HG03460 (cell line): ENCODE measurements around the gene HIVEP3.

ENCODE experiments used
- ATAC-seq: cut with Tn5 transposase; IDR thresholded peaks from one replicate; pipeline ENCODE4 v1.9.1; 2021; ENCODE audit not compliant: unreplicated experiment

HIVEP3 gene

DNA sequence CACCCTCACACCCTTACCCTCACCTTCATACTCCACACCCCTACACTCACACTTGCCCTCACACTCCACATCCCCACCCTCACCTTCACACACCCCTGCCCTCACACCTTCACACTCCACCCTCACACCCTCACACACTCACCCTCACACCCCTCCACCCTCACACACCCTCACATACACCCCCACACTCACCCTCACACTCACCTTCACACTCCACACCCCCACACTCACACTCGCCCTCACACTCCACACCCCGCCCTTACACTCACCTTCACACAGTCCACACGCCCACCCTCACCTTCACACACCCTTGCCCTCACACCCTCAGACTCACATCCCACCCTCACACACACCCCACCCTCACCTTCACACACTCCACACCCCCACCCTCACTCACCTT is 390.6 kb downstream of the HIVEP3 start:
- ATAC-seq, result no peak

DNA sequence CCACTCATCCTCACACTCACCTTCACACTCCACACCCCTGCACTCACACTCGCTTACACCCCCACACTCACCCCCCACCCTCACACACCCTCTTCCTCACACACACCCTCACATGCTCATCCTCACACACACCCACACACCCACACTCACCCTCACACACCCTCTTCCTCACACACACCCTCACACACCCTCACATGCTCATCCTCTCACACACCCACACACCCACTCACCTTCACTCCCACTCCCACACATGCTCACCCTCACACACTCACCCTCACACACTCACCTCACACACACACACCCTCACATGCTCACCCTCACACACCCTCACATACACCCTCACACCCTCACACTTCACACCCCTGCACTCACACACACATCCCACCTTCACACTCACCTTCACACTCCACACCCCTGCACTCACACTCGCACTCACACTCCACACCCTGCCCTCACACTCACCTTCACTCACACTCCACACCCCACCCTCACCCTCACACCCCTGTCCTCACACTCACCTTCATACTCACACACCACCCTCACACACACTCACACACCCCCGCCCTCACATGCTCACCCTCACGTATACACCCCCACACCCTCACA is 391.7 kb downstream of the HIVEP3 start:
- ATAC-seq, result no peak

DNA sequence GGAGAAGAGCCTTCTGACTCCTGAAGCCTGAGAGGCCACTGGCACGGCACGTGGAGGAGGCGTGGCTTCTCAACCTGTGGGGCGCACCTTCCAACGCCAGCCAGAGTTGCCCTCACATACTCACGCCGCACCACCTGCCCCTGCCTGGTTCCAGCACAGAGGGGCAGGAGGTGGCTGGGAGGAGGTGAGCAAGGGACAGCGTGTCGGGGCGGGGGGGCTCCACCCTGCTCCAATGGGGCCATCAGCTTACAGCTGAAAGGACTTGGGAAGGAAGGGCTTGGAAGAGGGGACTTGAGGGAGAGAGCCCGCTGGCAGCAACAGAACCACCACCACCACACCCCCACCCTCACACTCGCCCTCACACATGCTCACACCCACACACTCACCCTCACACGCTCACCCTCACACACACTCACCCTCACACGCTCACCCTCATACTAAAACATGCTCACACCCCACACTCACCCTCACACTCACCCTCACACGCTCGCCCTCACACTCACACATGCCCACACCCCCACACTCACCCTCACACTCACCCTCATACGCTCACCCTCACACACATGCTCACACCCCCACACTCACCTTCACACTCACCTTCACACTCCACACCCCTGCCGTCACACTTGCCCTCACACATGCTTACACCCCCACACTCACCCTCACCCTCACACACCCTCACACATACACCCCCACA is 392.7 kb downstream of the HIVEP3 start:
- ATAC-seq, result no peak

DNA sequence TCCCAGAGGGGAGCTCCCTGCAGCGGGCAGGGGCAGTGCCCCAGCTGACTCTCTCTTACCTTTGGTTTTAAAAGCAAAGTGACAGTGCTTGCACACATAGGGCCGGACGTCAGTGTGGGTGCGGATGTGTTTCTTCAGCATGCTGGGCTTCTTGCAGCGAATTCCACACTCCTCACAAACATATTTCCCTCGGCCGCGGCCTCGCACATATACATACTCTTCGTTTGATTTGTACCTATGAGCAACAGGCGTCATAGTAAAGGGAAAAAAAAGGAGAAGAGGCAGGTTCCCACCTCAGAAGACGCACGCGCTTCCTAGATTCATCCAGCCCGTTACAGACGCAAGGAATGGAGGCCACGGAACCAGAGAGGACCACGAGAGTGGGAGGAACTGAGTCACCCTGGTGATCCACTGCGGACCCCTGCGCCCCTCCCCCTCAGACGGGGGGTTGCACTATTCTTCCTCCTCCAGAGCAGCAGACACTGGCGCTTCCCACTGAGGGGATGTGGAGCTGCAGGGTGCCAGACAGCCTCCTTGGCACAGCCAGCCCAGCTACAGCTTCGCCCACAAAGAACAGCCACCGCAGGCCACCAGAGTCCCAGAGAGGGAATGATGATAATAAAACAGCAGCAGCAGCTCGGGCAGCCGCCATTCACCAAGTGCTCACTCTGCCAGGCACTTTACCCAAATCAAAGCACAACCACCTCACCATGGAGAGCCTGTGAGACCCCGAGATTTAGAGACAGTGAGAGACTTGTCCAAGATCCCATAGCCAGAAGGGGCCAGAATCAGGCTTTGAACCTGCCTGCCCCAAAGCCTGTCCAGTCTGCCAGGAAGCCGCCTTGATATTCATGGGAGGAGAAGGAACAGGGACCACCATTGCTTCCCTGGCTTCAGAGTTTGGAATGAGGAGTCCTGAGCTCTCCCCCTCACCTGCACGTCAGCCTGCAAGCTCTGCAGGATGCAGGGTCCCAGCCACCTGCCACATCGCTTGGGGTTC is 393.7 kb downstream of the HIVEP3 start:
- no peak for ATAC-seq

DNA sequence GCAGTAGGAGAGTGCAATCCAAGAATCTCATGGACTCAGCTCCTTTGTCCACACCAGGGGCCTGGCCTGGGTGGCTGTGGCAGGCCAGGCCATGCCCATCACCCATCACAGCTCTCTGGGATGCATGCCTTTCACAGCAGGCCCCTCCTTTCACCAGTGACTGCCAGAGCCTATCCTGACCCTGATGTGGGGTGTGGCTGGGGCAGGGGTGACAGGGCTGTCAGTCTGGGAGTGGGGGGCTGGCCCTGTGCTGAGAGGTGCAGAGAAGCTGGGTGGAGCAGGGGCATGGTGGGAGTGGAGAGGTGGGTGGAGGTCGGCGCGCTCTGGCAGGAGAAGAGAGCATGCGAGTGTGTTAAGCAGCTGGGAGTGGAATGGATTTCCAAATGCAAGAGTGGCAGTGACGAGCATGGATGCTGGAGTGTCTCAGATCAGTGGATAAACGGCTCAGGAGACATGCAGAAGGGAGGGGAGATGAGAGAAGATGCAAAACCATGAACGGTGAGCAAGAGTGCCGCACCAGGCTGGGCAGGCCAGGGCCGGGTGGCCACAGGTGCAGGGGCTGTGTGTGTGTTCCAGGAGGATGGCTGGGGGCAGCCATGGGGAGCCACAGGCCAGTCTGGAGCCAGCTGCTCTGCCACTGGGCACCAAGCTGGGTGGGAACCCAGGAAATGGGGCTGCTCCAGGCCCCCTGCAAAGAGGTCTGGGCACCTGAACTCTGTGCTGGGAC is 394.6 kb downstream of the HIVEP3 start:
- no peak for ATAC-seq

DNA sequence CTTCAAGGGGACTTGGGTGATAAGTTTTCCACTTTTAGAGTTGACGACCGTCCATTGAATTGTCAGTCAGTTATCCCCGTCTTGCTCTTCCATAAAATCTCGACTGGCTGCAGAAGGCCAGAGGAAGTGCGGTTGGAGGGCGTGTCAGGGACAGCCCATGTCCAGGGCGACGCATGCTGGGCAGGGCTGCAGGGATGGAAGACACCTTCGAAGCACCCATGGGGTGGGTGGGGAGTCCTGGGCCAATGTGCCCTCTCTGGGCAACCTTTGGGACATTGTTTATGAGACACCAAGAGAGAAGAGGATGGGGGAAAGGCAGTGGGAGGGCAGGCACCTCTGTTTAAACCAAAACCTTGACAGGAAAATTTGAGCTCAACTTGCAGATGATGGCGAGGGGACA is 395.7 kb downstream of the HIVEP3 start:
- no peak for ATAC-seq

DNA sequence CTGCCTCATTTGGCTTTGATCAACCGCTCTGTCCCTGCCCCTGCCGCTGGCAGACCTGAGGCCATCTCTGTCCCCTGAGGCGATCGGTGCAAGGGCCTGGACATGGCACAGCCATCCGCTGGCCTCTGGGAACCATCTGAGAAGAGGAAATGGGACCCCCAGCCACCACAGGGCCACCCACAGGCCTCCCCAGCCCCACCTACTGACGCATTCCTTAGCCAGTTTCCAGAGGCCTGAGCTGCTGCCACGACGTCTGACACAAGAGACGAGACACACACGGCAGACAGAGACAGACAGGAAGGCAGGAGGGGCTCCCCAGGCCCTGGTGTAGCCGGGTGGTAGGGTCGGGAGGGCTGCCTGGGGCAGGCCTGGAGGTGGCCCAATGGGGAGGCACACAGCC is 397.0 kb downstream of the HIVEP3 start:
- no peak for ATAC-seq

DNA sequence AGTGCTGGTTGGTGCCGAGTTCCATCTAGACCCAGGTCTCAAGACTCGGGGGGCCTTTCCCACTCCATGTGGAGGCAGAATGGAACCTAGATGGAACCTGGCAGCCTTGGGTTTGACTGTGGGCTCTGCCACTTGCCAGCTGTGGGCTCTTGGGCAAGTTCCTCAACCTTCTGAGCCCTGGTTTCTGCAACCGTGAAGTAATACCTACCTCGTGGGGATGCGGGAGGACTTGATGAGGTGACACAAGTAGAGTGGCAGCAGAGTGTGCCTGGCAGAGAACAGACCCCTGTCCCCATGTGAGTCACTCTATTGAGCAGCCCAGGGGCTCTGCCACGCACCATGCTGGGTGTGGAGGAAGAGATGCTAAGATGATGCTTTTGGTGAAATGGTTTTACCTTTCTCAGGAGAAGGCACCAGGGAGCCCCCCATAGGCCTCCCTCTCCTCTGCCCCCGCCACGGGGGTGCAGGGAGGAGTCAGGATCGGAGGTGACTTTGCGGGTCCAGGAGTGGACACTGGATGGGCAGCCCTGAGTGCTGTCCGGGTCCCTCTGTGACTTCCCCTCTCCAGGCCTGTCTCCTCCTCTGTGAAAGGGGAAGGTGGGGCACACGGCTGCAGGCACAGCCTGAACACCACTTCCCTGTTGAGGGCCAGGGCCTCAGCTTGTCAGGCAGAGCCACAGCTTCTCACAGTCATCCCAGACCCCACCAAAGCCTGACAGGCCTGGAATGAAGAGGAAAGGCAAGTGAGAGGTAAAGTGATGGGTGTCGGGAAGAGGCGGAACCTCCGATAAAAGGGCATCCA is 397.6 kb downstream of the HIVEP3 start:
- ATAC-seq, result no peak

DNA sequence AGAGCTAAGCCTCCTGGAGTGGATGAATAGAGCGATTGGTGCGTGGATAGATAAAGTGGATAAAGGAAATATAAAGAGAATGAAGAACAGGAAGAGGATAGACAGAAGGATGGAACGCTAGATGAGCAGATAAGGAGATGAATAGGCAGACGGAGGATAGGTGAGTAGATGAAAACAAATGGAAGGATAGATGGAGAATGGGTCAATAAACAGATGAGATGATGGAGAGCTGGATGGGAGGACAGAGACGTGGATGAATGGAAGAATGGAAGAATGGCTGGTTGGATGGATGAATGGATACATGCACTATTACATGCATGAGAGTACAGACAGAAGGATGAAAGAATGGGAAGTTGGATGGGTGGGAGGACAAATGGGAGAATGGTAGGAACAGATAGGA is 399.1 kb downstream of the HIVEP3 start:
- ATAC-seq, result no peak

DNA sequence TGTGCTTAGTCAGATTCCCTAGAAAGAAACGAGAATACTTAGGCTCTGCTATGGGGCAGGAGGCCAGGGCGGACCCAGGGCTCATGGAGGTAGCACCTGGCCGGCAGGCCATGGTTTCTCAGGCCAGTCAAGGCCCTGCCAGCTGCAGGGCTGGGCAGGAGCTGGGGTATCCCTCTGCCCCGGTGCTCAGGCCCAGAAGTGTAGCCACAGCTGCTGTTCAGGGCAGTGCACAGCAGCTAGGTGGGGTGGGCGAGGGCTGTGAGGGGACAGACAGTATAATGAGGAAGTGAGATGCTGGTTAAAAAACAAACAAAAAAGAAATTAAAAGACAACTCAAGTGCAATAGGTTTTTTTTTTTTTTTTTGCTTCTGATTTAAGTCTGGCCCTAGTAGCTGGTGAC is 400.3 kb downstream of the HIVEP3 start:
- ATAC-seq, result no peak

DNA sequence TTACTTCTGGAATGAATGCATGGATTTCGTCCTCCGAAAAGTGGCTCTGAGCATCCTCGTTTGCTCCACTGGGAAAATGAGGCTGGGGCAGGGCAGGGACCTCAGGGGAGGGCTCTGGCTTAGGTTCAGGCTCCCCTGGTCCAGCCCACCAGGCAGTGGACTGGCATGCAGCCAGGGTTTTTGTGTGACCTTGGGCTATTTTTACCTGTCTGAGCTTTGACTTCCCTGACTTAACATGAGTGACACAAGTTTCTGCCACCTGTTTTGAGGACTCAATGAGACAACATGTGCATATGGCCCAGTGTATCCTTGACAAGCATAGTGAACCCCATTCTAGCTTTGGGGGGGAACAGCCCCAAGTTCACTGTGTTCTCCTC is 401.7 kb downstream of the HIVEP3 start:
- no peak for ATAC-seq

DNA sequence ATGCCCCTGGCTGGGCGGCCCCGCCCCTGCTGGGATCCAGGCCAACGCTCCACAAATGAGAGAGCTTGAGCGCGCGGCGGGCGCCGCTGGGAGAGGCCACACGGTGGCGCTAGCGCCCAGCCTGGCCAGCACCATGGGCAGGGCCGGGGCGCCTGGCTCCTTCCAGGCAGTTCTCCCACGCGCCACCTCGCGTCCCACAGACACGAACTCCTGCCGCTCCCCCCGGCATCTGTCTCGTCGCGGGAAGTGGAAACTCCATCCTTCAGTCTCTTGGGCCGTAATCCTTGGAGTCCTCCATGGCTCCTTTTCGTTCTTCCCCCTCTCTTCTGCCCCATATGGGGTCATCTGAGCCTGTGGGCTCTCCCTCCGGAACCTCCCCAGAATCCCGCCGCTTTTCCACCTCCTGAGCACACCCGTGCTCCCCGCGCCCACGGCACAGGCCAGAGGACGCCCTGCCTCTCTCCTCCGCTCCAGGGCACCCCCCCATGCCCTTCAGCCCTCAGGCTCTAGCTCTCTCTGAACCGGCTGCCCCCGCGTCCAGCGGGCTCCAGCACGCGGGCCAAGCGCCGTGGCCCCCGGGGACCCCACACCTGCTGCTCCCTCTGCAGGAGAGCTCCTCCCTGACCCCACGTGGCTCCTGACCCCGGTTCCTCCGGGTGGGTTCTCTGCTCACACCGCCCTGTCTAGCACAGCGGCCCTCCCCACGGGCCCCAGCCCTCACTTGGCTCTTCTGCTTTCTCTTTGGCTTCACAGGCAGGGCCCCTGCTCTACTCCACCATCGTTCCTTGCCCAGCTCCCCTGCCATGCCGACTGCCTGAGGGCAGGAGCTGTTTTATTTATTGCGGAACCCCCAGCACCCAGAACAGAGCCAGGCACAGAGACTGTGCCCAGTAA is 402.3 kb downstream of the HIVEP3 start:
- ATAC-seq, result peak; percentile 79

DNA sequence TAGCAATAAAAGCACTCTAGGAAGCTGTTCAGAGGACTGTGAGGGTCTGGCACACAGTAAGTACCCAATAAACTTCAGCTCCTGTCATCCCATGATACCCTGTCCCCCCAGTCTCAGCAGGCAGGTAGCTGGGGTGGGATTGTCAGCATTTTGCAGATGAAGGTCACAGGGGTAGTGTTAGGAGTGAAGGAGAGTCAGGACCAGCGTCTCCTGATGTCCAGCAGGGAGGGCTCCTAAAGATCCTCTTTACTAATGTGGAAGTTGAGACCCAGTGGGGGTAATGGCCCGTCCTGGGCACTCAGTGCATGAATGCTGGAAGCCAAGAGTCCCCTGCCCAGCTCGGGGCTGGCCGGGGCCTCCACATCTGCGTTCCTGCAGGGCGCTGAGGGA is 402.9 kb downstream of the HIVEP3 start:
- ATAC-seq, result no peak

DNA sequence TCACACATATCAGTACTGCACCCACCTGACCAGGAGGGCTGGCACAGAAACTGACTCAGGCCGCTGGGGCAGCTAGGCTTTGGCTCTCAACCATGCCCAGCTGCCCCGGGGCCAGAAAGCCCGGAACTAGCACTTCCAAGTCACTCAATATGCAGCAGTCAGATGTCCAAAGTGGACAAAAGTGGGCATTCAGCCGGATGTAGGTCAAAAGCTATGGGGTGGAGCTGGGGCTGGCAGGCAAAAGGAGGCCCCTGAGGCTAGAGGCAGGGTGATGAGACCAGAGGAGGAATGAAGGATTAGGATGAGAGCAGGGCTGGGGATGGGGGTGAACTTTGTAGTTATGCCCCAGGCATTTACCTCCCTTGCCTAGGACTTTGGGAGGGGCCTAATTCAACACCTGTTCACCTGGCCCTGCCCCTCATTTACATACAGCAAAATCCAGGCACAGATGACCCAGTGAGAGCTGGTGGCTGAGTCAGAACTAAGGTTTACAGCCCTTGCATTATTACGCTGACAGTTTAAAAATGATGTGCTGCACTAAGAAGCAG is 403.5 kb downstream of the HIVEP3 start:
- ATAC-seq, result no peak

DNA sequence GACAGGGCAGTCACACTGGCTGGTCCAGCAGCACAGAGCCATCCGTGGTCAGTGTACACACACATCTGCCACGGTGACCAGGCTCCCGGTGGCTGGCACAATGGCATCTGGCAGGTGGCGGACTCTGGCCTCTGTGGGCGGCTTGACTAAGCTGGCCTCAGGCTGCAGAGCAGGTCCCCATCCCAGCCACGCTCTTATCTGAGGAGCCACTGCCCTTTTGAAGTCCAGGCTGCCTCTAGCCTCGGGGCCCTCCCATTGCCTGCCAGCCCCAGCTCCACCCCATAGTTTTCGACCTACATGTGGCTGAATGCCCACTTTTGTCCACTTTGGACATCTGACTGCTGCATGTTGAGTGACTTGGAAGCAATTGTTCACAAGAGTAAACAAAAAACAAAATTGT is 404.3 kb downstream of the HIVEP3 start:
- no peak for ATAC-seq

DNA sequence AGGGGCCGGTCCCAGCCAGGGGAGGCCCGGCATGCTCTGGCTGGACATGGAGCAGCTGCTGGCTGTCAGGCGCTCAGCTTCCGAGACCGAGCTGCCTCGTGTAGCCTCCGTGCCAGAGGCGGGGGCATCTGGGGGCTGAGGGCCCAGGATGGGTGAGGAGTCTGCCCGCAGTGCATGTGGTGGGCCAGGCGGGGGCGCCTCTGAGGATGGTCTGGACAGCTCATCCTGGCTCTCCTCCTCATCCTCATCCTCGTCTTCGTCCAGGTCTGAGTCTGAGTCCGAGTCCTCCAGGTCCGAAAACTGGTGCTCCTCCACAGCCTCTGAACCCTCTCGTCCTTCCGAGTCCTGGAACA is 405.4 kb downstream of the HIVEP3 start:
- no peak for ATAC-seq

DNA sequence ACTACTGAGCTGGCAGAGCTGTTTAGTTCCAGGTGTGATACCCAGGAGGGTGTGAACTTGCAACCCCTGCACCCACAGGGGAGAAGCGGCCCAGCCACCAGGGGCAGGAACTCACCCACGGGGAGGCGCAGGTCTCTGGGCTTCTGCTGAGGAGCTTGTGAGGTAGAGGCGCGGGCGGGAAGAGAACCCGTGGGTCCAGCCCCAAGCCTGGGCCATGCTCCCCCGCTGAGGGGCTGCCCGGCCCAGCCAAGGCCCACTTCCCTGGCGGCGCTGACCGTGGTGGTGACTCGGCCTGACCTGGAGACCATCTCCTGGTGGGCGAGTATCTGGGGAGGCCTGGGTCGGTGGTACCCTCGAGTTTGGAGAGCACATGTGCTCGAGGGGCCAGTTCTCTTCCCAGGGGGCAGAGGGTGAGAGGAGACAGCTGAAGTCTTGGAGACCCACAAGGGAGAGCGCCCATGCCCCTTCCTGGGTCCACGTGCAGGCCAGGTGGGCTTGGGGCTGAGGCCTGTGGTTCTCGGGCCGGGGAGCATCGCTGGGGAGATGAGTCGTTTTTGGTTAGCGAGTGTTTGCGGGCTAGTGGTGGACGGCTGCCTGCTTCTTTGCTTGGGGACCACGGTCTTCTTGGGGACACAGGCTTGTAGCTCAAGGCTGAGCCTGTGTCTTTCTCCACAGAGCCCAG is 405.9 kb downstream of the HIVEP3 start:
- ATAC-seq, result no peak

DNA sequence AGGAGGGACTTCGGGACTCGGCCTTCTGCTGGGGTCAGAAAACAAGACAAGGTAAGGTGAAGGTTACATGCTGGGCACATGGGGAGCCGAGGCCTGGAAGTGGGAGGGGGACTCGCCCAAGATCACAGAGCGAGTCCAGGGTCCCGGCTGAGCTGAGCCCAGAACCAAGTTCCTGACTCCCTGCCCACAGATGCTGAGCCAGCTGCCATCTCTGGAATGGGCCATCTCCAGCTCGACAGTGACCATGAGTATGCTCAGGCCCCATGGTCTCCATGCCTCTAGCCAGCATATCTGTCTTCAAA is 407.5 kb downstream of the HIVEP3 start:
- no peak for ATAC-seq
